GM03348 (cell line): ENCODE data around the gene KCNJ10.
A peak's percentile ranks its signal among the peaks of the same experiment; 100 is the strongest.

ENCODE experiments used
- DNase-seq: peaks from one replicate; pipeline ENCODE4 v3.0.0; 2012; ENCODE audit warnings: low spot score

Gene KCNJ10

DNA sequence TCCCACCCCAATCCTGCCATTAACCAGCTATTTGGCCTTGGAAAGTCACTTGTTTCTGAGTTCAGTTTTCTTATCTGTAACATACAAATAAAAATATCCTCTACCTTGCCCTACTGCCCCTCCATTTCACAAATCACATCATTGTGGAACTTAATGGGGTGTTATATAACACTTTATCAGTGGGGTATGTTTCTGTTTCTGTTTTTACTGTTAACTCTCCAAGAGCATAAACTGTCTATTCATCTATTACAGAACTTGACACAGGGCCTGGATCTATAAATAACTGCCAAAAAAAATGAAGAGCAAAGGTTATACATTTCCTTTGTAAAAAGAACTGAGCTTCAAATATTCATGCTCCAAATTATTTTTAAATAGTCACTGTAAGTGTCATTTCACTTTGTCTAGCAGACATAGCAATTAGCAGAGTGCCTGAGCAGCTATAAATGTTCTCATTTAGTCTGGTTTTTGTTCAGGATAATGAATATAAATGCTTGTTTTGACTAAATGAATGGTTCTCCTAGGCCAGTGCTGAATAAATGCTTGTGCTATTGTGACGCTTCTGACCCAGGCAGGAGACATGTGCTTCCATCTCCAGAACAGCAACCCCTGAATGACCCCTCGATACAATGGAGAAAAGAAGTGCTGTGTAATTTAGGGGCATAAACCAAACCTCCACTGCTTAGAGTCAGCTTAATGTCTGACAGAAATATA is 45.6 kb downstream of the KCNJ10 start:
- no peak for DNase-seq

DNA sequence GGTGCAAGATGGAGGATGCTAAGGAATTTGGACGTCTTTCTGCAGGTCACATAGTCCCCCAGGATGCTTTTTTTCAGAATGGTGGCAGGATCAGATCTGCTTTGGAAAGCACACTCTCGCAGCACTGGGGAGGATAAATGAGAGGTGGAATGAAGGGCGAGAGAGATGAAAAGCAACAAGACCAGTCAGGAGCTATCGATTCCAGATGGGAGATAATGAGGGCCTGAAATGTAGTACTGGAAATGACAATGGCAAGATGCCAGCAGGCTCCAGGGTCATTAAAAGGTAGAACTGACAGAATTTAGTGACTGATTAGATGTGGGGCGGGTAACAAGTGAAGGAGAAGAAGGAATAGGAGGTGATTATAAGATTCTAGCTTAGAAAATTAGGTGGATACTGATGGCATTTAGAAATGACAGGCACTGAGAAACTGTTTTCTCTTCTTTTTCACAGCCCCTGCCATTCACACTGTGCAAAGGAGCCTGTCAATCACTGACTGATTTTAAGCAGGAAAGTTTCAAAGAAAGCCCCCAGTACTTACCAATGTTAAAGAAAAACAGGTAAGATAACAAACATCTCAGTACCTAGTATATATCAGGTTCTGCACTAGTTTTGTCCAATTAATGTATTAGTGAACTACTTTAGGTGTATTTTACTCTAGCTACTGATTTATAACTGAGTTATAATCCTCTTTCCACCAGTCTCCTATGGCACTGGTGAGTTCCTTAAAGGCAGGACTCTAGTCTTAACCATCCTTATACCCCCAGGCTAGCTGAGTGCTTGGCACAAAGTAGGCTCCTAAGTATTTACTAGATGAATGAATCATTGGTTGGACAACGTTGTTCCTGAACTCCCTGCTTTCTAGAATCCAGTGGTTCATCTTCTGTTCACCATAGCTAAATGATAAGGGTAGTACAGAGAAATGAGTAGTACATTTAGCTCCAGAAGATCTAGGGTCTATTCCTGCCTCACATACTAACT is 47.3 kb downstream of the KCNJ10 start:
- no peak for DNase-seq

DNA sequence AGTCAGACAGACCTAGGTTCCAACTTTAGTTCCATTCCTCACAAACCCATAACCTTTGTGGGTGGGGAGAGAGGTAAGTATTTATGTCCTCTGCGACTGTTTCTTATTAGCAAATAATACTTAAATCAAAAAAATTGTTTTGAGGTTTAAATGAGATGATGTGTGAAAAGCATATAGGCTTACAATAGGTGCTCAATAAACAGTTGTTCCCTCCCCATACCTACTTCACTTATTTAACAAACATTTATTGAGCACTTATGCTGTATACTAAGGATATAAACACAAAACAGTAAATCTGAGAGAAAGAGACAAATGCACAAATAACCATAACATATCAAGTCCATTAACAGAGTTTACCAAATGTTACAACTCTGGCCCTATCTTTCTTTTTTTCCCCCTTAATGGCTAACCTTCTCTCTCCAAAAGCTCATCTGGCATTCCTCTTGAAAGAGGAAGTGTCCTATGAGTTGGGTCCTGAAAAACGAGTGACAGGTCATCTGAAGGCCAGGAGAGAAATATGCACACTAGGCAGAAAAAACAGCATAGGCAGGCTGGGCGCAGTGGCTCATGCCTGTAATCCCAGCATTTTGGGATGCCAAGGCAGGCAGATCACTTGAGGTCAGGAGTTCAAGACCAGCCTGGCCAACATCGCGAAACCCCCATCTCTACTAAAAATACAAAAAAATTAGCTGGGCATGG is 48.4 kb downstream of the KCNJ10 start:
- no peak for DNase-seq

DNA sequence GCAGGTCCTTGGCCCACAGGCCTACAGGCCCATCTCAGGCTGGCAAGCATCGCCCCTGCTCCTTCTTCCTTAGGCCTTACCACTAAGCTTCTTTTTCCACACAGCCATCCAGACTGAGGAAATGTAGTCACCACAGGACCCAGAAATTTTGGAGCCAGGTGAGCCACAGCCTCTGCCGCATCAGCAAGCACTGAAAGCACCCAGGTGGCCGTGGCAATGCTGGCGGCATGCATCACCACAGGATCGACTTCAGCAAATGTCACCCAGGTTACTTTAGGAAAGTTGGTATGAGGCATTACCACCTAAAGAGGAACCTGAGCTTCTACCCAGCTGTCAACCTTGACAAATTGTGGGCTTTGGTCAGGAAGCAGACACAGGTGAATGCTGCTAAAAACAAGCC is 49.8 kb downstream of the KCNJ10 start:
- no peak for DNase-seq

DNA sequence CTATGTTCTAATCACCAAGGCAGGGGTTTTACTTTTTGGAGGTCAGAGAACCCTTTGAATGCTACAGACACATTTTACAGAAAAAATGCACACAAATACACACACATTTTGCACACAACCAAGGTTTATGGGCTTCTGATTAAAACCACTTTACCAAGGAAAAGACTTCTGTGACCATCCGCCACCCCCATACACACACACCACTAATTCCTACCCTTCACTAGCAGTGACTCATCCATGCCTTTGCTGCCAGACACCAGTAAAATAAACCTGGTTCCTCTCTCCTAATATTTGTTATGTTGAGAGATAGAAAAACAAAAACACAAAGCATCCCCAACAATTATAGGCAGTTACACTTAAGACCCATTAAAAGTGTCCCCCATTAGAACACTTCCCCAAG is 51.1 kb downstream of the KCNJ10 start:
- peak; percentile 74 for DNase-seq

DNA sequence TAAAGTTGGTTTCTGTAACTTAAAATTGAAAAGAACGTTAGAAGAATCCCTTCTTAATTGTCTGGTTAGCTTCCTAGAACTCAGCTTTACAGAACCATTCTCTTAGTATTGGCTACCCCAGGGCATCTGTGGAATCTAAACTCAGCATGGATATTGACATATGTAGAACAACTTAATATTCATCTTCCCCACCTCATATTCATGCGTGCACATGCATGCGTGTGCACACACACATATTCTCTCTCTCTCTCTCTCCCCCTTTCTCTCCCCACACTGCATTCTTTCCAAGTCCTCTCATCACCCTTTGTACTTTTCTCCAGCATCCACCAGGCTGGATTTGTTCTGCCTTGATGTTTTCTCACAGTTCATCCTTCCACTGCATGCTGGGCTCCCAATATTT is 51.6 kb downstream of the KCNJ10 start:
- DNase-seq: no peak

DNA sequence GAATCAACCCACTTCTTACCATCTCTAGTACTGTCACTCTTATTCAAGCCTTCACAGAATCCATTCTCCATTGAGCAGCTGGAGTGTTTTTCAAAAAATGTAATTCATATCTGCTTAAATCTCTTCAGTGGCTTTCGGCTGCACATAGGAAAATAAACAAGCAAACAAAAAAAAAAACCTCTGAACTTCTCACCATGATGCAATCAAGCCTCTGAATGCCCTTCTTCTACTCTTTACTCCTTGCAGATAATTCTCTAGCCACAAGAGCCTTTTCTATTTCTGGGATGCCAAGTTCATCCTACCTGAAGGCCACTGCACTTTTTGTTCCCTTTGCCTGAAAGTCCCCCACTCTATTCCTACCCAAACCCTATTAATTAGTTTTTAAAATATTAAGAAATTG is 52.4 kb downstream of the KCNJ10 start:
- no peak for DNase-seq

DNA sequence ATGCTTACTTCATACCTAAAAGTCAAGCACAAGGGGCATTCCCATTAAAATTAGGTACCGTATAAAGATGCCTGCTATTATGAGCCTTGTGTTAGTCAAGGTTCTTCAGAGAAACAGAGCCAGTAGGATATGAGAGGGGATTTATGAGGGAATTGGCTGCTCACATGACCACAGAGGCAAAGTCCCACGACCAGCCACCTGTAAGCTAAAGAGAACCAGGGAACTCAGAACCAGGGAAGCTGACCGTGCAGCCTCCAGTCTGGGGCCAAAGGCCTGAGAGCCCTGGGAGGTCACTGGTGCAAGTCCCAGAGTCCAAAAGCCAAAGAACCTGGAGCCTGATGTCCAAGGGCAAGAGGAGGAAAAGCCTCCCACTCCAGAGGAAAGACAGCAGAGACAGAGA is 58.2 kb downstream of the KCNJ10 start:
- DNase-seq: no peak

DNA sequence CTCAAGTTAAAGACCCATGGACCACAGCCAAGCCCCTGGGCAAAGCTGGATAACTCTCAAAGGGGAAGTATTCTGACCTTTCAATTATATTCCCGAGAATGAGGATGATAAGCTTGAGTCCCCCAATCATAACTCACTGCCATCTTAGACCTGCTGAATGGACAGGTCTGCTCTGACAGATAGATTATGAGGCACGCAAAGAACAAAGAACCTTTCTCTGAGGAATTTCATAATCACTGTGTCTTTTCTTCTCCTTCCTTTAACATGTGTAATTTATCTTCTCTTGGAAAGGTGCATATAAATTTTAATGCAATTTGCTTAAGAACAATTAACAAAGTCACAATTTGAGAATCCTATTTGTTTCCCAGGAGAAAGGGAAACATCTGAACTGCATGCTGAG is 60.2 kb downstream of the KCNJ10 start:
- no peak for DNase-seq

DNA sequence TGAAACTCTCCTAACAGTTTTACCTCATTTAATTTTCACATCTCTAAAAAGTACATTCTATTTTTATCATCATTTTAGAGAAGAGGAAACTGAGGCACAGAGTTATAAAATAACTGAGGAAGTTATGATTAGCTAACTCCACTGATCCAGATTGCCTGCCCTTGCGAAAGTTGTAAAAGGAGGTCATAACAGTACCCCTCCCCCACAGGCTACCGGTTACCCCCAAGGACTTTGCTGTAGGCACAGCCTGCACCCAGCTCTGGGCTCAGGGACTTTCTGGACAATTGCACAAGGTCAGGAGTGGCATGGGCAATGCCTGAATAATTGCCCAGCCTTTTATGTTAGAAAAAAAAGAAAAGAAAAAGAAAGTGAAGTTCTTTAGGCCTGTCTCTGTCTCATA is 60.9 kb downstream of the KCNJ10 start:
- no peak for DNase-seq

DNA sequence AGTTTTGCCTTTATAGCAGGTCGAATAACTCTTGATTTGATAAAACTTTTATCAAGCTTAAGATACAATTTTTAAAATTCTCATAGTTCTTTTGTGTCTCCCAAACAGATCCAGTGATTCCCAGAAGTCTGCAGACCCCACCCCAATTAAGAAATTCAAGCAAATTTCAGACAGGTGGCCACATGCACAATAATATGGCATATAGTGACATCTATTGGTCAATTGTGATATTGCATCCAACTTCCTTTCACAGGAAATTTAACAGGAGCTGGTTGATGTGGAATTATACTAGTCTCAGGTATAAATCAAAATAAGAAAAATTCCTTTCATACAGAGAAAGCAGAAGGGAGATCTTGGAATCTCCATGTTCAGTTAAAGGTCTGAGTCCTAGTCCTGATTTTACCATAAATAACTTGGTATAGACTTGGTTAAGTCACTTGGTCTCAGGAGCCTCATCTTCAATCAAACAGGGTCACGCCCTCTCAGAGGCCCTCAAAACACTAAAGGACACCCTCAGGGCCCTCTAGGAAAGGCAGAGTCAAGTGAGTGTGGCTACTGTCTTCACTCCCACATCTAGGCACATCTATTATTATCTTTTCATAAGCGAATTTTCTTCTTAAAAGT is 62.3 kb downstream of the KCNJ10 start:
- peak; percentile 40 for DNase-seq

DNA sequence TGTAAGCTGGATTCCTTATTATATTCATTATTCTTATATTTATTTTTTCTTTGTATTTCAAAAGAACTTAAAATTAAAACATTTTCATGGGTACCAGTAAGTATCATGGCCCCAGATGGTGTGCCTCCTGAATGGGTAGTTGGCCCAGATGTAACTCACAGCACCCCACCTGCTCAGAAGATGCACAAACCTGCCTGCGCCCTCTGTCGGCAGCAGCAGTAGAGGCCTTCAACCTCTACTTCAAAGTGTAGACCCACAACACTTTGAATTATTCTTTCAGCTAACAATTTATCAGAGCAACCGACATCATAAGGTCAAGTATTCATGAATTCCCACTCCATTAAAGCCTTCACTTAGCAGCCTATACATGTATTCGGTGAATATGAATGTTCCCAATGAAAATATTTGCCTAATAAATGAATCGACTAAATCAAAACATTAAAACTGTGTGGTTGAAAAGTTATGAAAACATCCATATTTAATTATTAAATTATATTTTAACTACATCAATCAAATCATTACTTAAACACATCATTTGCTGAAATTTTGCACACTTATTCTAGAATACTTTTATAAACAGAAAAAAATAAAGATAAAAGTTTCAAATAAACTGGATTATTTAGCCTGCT is 63.5 kb downstream of the KCNJ10 start:
- DNase-seq: peak; percentile 77

DNA sequence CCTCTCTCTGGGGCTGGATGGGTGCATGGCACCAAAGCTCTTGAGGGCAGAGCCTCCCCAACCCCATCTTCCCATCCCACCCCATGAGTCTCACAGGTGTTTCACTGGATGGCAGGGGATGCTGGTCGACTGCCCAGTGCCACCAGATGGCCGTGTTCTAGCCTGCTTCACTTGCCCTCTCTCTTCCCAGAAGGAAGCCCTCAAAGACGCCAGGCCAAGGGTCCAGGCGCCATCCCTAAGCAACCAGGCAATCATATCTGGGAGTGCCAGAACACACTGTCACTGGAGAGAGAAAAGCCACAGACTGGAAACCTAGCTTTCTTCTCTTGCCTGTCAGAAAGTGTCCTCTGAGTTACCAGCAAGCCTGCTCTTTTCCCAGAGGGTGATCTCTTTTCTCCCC is 64.9 kb downstream of the KCNJ10 start:
- no peak for DNase-seq

DNA sequence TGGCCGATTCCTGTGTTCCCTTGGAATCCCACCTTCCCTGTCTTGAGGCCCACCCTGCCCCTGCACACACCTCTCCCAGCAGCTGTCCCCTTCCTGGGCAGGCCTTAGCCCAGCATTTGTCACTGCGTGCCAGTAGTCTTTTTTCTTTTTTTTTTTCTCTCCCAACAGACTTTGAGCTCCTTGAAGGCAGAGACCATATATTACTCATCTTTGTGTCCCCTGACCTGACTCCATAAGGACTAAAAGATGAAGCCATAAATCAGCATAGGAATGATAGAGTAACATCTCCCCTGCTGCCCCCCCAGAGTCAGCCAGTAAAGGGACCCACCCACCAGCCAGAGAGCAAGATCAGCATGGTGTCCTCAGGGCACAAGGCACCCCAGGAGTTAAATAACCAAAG is 65.5 kb downstream of the KCNJ10 start:
- no peak for DNase-seq

DNA sequence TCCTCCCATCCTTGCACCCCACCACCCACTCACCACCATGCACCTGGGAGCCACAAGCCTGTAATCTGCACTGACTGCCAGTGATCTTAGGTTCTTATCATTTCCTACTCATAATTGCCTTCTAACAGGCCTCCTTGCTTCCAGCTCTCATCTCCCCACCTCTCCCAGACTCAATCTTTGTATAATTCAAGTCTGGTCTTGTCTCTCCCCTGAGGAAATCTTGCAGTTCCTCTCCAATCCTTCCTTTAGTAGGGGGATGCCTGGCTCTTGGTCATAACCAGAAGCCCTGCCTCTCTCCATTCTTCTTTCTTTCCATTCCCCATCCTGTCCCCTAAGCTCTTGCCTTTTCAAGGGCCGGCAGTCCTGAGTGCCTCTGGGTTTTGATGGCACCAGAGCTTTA is 66.0 kb downstream of the KCNJ10 start:
- DNase-seq: no peak

DNA sequence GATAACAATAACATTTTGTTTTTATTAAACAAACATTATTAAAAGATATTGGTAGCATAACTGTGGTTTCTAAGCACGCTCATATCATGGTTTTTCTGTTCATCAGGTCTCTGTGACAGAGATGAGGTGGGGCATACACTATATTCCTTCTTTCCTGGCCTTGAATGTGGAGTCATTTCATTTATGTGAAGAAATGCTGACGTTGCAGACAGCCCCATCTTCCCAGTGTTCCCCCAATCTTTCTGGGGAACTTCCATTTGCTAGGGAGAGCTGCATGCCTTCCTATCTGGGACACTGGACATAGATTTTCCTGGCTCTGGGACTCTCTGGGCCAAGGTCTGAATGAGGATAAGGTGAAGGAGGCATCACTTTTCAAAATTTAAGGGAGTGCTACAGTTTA is 68.5 kb downstream of the KCNJ10 start:
- no peak for DNase-seq

DNA sequence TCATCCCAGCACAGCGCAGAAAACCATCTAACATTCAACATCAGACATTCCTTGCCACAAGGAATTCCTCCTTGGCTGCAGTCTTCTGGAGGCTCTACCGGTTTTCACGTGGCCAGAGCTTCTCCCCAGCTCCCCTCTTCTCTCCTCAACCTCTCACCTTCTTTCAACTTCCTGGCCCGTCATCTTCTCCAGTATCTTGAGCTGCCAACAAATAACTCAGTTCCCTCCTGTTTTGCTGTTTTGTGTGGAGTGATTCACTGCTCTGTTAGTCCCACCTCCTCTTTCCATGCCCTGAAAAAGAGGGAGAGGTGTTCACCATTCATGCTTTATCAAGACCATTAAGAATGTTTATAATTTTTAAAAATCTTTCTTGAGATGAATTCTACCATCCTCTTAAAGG is 70.8 kb downstream of the KCNJ10 start:
- DNase-seq: peak; percentile 39

DNA sequence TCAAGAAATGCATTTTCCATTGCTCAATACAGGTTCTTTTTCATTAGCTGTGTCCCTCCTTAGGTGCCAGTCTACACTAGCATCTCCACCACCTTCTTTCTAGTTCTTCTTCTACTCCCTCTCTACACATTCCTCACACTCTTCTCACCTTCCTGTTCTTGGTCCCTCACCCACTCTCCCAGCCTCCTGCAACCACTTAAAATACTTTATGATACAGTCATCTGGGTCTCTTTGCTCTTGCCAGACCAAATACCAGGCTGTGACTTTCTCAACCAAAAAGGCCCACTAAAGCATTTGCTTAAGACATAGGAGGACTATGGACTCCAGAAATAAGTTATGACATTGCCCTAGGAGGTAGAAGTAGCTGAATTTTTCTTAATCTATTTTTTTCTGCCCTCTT is 73.3 kb downstream of the KCNJ10 start:
- peak; percentile 87 for DNase-seq

DNA sequence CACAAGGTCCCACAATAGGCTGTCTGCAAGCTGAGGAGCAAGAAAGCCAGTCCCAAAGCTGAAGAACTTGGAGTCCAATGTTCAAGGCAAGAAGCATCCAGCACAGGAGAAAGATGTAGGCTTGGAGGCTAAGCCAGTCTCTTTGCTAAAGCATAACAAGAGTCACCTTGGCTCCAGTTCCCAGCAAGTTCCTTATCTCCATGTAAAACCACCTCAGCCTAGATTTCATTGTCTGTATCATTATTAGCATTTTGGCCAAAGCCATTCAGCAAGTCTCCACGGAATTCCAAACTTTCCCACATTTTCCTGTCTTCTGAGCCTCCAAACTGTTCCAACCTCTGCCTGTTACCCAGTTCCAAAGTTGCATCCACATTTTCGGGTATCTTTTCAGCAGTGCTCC is 75.1 kb downstream of the KCNJ10 start:
- DNase-seq: no peak

DNA sequence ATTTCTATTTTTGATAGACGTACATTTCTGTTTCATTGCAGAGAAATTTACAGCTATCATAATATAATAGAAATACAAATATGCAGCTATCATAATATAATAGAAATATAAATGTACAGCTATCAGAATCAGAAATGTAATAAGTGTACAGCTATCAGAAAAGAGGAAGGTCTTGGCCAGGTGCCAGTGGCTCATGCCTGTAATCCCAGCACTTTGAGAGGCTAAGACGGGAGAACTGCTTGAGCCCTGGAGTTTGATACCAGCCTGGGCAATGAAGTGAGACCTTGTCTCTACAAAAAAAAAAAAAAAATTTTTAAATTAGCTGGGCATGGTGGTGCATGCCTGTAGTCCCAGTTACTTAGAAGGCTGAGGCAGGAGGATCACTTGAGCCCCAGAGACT is 76.0 kb downstream of the KCNJ10 start:
- no peak for DNase-seq

DNA sequence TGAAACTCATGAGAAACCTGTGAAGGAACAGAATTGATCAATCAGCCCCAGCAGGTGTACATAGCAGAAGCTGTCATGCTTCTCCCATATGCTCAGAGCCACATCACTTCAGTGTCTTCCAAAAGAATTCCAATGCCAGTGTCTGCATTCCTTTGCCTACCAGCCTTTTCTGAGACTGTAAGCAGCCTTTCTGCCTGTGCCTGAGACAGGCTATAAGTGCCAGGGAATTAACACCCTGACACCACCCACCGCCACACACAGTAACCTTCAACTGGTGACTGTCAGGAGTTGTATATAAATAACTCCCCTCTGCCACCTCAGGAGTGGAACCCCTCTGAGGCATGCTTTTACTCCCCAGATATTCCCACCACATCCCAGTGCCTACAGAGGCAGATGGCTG is 77.8 kb downstream of the KCNJ10 start:
- DNase-seq: peak; percentile 28

DNA sequence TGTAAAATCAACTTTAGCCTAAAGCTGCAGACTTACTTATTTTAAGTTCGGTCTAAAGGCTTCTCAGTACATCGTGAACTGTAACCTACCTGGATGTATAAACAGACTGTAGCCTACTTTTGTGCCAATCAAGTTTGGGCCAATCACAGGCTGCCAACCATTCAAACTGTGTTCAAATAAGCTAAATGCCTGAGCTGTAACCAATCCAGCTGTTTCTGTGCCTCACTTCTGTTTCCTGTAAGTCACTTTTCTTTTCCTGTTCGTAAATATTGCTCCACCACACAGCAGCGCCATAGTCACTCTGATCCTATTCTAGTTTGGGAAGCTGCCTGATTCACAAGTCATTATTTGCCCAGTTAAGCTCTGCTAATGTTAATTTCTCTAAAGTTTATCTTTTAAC is 78.4 kb downstream of the KCNJ10 start:
- no peak for DNase-seq
